ENCODE data around the gene A4GALT.

A4GALT gene

GRCh38 chr22:42651134-42651533 is 69.5 kb downstream of the A4GALT start:
- Histone ChIP-seq H3F3A (ENCODE audit: insufficient read depth) (no peaks in the 10 kb centered on the region), H3K4me2 (ENCODE audit: low read depth, low read length, poor library complexity, severe bottlenecking) (no peak overlapping the region), H3K4me3 (ENCODE audit: insufficient read depth, low read length, poor library complexity, severe bottlenecking) (no peak overlapping the region), H3K9me3 (ENCODE audit: insufficient read depth, low read length) (no peaks in the 10 kb centered on the region), H3K9me2 (replicated peaks; ENCODE audit: insufficient read depth, low read length) (no peaks in the 10 kb centered on the region), H4K20me1 (ENCODE audit: low read depth, low read length) (no peaks in the 10 kb centered on the region), H3K9ac (ENCODE audit: low read length) (no peak overlapping the region), H3K27ac (ENCODE audit: low read depth, low read length) (no peak overlapping the region), H3K27me3 (ENCODE audit: low read length) (no peaks in the 10 kb centered on the region), H3K36me3 (ENCODE audit: low read length) (no peaks in the 10 kb centered on the region), H3K79me2 (ENCODE audit: insufficient read depth, low read length) (no peaks in the 10 kb centered on the region), H2AFZ (ENCODE audit: low read depth, low read length, severe bottlenecking) (no peak overlapping the region)
- TF ChIP-seq CTCF (IDR thresholded peaks at IDR 0.05; ENCODE audit: insufficient read depth, low read length, poor library complexity, severe bottlenecking): no peak
- TF ChIP-seq EZH2phosphoT487 (conservative IDR thresholded peaks at IDR 0.05; ENCODE audit: low read length): no peak

GRCh38 chr22:42649246-42650099 is 71.2 kb downstream of the A4GALT start, which contains the start of gene CYB5R3:
TSS of gene CYB5R3 (minus strand) at chr22:42649392. CDS start at chr22:42649315, 77 bp downstream.
- TF ChIP-seq EZH2phosphoT487 (conservative IDR thresholded peaks at IDR 0.05; ENCODE audit: low read length) (no peak), CTCF (IDR thresholded peaks at IDR 0.05; ENCODE audit: insufficient read depth, low read length, poor library complexity, severe bottlenecking) (no peak)
- Histone ChIP-seq H3K4me3 (ENCODE audit: insufficient read depth, low read length, poor library complexity, severe bottlenecking) (peak within 1 kb of the TSS; percentile 90), H3K9me3 (ENCODE audit: insufficient read depth, low read length) (no peaks in the 10 kb centered on the region), H3K9ac (ENCODE audit: low read length) (peak within 1 kb of the TSS; percentile 74), H3K4me2 (ENCODE audit: low read depth, low read length, poor library complexity, severe bottlenecking) (peak within 1 kb of the TSS; percentile 77), H3K9me2 (replicated peaks; ENCODE audit: insufficient read depth, low read length) (no peaks in the 10 kb centered on the region), H2AFZ (ENCODE audit: low read depth, low read length, severe bottlenecking) (peak within 1 kb of the TSS; percentile 80), H3K79me2 (ENCODE audit: insufficient read depth, low read length) (no peaks in the 10 kb centered on the region), H3K27me3 (ENCODE audit: low read length) (no peaks in the 10 kb centered on the region), H3K36me3 (ENCODE audit: low read length) (no peaks in the 10 kb centered on the region), H3F3A (ENCODE audit: insufficient read depth) (no peaks in the 10 kb centered on the region), H4K20me1 (ENCODE audit: low read depth, low read length) (no peaks in the 10 kb centered on the region), H3K27ac (ENCODE audit: low read depth, low read length) (no peak within 1 kb of the TSS)

- Histone ChIP-seq H3K9me2 (replicated peaks; ENCODE audit: insufficient read depth, low read length) (no peaks in the 10 kb centered on the region), H2AFZ (ENCODE audit: low read depth, low read length, severe bottlenecking) (peak overlapping the region; percentile 53), H3K4me2 (ENCODE audit: low read depth, low read length, poor library complexity, severe bottlenecking) (peak overlapping the region; percentile 77), H3K9ac (ENCODE audit: low read length) (peak overlapping the region; percentile 74), H3K27me3 (ENCODE audit: low read length) (no peaks in the 10 kb centered on the region), H3K36me3 (ENCODE audit: low read length) (no peaks in the 10 kb centered on the region), H3F3A (ENCODE audit: insufficient read depth) (no peaks in the 10 kb centered on the region), H4K20me1 (ENCODE audit: low read depth, low read length) (no peaks in the 10 kb centered on the region), H3K4me3 (ENCODE audit: insufficient read depth, low read length, poor library complexity, severe bottlenecking) (peak overlapping the region; percentile 90), H3K79me2 (ENCODE audit: insufficient read depth, low read length) (no peaks in the 10 kb centered on the region), H3K9me3 (ENCODE audit: insufficient read depth, low read length) (no peaks in the 10 kb centered on the region), H3K27ac (ENCODE audit: low read depth, low read length) (no peak overlapping the region)
- TF ChIP-seq EZH2phosphoT487 (conservative IDR thresholded peaks at IDR 0.05; ENCODE audit: low read length) (no peak), CTCF (IDR thresholded peaks at IDR 0.05; ENCODE audit: insufficient read depth, low read length, poor library complexity, severe bottlenecking) (no peak)
Measured at GRCh38 chr22:42648368-42649245, 72.1 kb downstream of the A4GALT start.
